ENCODE measurements around the gene TMEM106A. TPM values are rescaled to one million over a fixed set of nuclear protein-coding genes. Genes with fewer than 3 reads are reported as not detected.

The TMEM106A gene
- total and polyA plus RNA-seq, 2 of the 13 experiments (the other 11 are each of a cell fraction or from before 2014, with no cell fraction given): 16.9 to 35.9 TPM

DNA sequence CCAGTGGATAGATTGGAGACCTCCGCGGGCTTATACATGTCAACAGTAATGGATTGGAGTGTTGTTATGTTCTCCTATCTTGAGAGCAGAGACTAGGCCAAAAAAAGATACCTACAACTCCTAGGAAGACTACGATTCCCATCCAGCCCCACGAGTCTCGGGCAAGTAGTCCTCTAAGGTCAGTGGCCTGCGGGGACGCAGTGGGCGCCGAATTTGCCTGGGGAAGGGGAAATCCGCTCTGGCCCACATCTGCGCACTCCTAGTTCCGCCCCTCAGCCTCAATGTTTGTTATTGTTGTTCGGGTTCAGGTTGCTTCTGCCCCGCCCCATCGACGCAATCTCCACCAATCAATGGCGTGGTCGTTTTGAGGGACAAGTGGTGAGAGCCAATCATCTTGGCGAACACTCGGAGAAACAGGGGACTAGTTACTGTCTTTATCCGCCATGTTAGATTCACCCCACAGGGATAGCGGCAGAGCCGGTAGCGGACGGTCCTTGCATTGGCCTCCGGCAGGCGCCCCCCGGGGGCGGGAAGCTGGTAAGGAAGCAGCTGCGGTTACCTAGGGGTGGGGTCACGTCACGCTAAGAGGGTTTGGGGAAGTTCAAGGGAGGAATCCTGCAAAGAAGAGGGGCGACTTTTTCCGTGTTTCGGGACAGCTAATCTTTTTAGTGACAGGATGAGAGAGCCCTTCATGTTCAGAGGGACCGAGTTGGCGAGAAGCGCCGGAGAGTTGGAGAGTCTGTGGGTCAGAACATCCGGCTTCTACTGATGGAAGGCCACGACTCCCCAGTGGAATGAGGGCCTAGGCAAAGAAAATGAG is 40.7 kb upstream of the TMEM106A start, which contains the start of gene NBR1 (continued):
- TF ChIP-seq NCOR1 (IDR thresholded peaks at IDR 0.05; ENCODE audit: borderline replicate concordance, low read length) (peak; percentile 16; the same call in 1 of the 2 replicates), PITX1 (CRISPR knock-in tag; IDR thresholded peaks at IDR 0.05) (peak; percentile 64; the same call in 1 of the 2 replicates), HNF4G (IDR thresholded peaks at IDR 0.05; ENCODE audit: borderline replicate concordance, low read depth, low read length) (no peak), HNF4G (CRISPR knock-in tag; IDR thresholded peaks at IDR 0.05; ENCODE audit: borderline replicate concordance, low read depth) (peak; percentile 16; the same call in 1 of the 2 replicates), SIX4 (CRISPR knock-in tag; IDR thresholded peaks at IDR 0.05) (peak; percentile 91), ZBTB7A (CRISPR knock-in tag; IDR thresholded peaks at IDR 0.05) (peak; percentile 85), ZNF709 (CRISPR knock-in tag; IDR thresholded peaks at IDR 0.05) (peak; percentile 82), NFE2L2 (IDR thresholded peaks at IDR 0.05; ENCODE audit: low read length) (no peak), ZFP82 (CRISPR knock-in tag; IDR thresholded peaks at IDR 0.05; ENCODE audit: borderline replicate concordance) (0 out of 2 replicates have a peak, but pooled peaks have one; percentile 7), KAT2B (IDR thresholded peaks at IDR 0.05; ENCODE audit: borderline replicate concordance, low read depth, low read length) (no peak), YEATS2 (CRISPR knock-in tag; IDR thresholded peaks at IDR 0.05; ENCODE audit: borderline replicate concordance) (peak; percentile 41; the same call in 1 of the 2 replicates), CBFB (CRISPR knock-in tag; IDR thresholded peaks at IDR 0.05) (peak; percentile 70; the same call in 1 of the 2 replicates), NFIB (CRISPR knock-in tag; IDR thresholded peaks at IDR 0.05; ENCODE audit: borderline replicate concordance) (no peak), NCOA5 (CRISPR knock-in tag; IDR thresholded peaks at IDR 0.05) (no peak), TAF15 (IDR thresholded peaks at IDR 0.05; ENCODE audit: low read depth, low read length, poor library complexity, severe bottlenecking) (no peak), SMAD1 (CRISPR knock-in tag; IDR thresholded peaks at IDR 0.05; ENCODE audit: borderline replicate concordance, low read depth) (peak; percentile 72; the same call in 1 of the 2 replicates), AGO2 (optimal IDR thresholded peaks at IDR 0.05; ENCODE audit: low read depth, low read length) (peak; percentile 36), PHF21A (CRISPR knock-in tag; IDR thresholded peaks at IDR 0.05) (peak; percentile 91), ZNF264 (CRISPR knock-in tag; IDR thresholded peaks at IDR 0.05) (peak; percentile 17), MIXL1 (CRISPR knock-in tag; IDR thresholded peaks at IDR 0.05) (peak; percentile 73; the same call in 1 of the 2 replicates), ZNF879 (CRISPR knock-in tag; IDR thresholded peaks at IDR 0.05) (peak; percentile 48; the same call in 1 of the 2 replicates), SAP130 (CRISPR knock-in tag; IDR thresholded peaks at IDR 0.05; ENCODE audit: low read depth) (peak; percentile 94)
- TF ChIP-seq, protein P1, sequence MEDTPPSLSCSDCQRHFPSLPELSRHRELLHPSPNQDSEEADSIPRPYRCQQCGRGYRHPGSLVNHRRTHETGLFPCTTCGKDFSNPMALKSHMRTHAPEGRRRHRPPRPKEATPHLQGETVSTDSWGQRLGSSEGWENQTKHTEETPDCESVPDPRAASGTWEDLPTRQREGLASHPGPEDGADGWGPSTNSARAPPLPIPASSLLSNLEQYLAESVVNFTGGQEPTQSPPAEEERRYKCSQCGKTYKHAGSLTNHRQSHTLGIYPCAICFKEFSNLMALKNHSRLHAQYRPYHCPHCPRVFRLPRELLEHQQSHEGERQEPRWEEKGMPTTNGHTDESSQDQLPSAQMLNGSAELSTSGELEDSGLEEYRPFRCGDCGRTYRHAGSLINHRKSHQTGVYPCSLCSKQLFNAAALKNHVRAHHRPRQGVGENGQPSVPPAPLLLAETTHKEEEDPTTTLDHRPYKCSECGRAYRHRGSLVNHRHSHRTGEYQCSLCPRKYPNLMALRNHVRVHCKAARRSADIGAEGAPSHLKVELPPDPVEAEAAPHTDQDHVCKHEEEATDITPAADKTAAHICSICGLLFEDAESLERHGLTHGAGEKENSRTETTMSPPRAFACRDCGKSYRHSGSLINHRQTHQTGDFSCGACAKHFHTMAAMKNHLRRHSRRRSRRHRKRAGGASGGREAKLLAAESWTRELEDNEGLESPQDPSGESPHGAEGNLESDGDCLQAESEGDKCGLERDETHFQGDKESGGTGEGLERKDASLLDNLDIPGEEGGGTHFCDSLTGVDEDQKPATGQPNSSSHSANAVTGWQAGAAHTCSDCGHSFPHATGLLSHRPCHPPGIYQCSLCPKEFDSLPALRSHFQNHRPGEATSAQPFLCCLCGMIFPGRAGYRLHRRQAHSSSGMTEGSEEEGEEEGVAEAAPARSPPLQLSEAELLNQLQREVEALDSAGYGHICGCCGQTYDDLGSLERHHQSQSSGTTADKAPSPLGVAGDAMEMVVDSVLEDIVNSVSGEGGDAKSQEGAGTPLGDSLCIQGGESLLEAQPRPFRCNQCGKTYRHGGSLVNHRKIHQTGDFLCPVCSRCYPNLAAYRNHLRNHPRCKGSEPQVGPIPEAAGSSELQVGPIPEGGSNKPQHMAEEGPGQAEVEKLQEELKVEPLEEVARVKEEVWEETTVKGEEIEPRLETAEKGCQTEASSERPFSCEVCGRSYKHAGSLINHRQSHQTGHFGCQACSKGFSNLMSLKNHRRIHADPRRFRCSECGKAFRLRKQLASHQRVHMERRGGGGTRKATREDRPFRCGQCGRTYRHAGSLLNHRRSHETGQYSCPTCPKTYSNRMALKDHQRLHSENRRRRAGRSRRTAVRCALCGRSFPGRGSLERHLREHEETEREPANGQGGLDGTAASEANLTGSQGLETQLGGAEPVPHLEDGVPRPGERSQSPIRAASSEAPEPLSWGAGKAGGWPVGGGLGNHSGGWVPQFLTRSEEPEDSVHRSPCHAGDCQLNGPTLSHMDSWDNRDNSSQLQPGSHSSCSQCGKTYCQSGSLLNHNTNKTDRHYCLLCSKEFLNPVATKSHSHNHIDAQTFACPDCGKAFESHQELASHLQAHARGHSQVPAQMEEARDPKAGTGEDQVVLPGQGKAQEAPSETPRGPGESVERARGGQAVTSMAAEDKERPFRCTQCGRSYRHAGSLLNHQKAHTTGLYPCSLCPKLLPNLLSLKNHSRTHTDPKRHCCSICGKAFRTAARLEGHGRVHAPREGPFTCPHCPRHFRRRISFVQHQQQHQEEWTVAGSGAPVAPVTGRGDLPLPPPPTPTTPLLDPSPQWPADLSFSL (CRISPR knock-in tag; IDR thresholded peaks at IDR 0.05): peak; percentile 59; the same call in 1 of the 2 replicates
- TF ChIP-seq, protein P2, sequence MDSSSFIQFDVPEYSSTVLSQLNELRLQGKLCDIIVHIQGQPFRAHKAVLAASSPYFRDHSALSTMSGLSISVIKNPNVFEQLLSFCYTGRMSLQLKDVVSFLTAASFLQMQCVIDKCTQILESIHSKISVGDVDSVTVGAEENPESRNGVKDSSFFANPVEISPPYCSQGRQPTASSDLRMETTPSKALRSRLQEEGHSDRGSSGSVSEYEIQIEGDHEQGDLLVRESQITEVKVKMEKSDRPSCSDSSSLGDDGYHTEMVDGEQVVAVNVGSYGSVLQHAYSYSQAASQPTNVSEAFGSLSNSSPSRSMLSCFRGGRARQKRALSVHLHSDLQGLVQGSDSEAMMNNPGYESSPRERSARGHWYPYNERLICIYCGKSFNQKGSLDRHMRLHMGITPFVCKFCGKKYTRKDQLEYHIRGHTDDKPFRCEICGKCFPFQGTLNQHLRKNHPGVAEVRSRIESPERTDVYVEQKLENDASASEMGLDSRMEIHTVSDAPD (CRISPR knock-in tag; IDR thresholded peaks at IDR 0.05): no peak

Data from HepG2 (cell line).